ENCODE results near the gene CREBZF.
A peak's percentile ranks its signal among the peaks of the same experiment; 100 is the strongest.

CREBZF gene

DNA sequence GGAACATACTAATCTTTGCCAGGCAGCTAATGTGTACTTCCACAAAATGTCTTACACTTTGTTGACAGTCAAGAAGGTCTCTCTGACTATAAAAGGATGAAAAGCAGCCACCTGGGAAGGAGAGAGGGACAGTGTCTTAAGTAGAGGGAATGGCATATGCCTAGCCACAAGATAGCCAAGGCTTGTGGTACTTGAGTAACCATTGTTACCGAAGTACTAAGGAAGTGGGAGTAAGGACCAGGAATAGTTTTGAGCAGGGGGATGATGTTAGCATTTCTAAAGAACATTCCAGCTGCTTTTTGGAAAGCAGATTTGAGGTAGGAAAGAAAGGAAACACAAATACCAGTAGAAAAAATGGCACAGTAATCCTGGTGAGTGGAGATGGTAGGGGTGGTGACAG lies 13.8 kb downstream of the CREBZF start:
- Histone ChIP-seq H3K36me3 (ENCODE audit: insufficient read depth, low read length) (peaks cover 28% of the 10 kb centered on the region), H3K9ac (ENCODE audit: low read depth, low read length) (no peak overlapping the region), H3K4me3 (ENCODE audit: low read length) (no peak overlapping the region), H3K4me1 (ENCODE audit: insufficient read depth, low read length) (peaks cover 5% of the 10 kb centered on the region; the same call in 1 of the 2 replicates), H3K9me3 (ENCODE audit: insufficient read depth, low read depth, low read length) (no peaks in the 10 kb centered on the region), H3K27ac (ENCODE audit: low read depth, low read length) (no peak overlapping the region), H3K27me3 (ENCODE audit: insufficient read depth, low read length) (no peaks in the 10 kb centered on the region)
- 81% methylated on average over 1 of the region's 1 CpG for WGBS

- Histone ChIP-seq H3K36me3 (ENCODE audit: insufficient read depth, low read length) (no peaks in the 10 kb centered on the region; the same call in 1 of the 2 replicates), H3K27me3 (ENCODE audit: insufficient read depth, low read length) (no peaks in the 10 kb centered on the region), H3K4me3 (ENCODE audit: low read length) (peak within 1 kb of the TSS; percentile 81), H3K9me3 (ENCODE audit: insufficient read depth, low read depth, low read length) (no peaks in the 10 kb centered on the region), H3K4me1 (ENCODE audit: insufficient read depth, low read length) (peaks cover 5% of the 10 kb centered on the region; the same call in 1 of the 2 replicates), H3K9ac (ENCODE audit: low read depth, low read length) (peak within 1 kb of the TSS; percentile 68), H3K27ac (ENCODE audit: low read depth, low read length) (peak within 1 kb of the TSS; percentile 65)
- WGBS = 1% methylated on average over 33 of the region's 33 CpGs
These were observed 17.2 kb downstream of the CREBZF start, which contains the start of gene TMEM126A for GRCh38 chr11:85647604-85648299. Gene TMEM126A (plus strand): TSS chr11:85647967. CDS start chr11:85650256, 2,289 bp downstream.

GRCh38 chr11:85647078-85647477 lies 17.9 kb downstream of the CREBZF start:
- Histone ChIP-seq H3K27me3 (ENCODE audit: insufficient read depth, low read length) (no peaks in the 10 kb centered on the region), H3K27ac (ENCODE audit: low read depth, low read length) (peak overlapping the region; percentile 65)
- 85% methylated on average over 2 of the region's 2 CpGs for WGBS

GRCh38 chr11:85643191-85643614 lies 21.7 kb downstream of the CREBZF start:
- H3K4me3 ChIP-seq (ENCODE audit: low read length) = no peak overlapping the region
- no peak overlapping the region for H3K9ac ChIP-seq (ENCODE audit: low read depth, low read length)
- no peak overlapping the region for H3K27ac ChIP-seq (ENCODE audit: low read depth, low read length)
- 82% methylated on average over 2 of the region's 2 CpGs for WGBS
- no peaks in the 10 kb centered on the region for H3K4me1 ChIP-seq (ENCODE audit: insufficient read depth, low read length)
- H3K36me3 ChIP-seq (ENCODE audit: insufficient read depth, low read length) = peaks cover 3% of the 10 kb centered on the region
- no peaks in the 10 kb centered on the region for H3K9me3 ChIP-seq (ENCODE audit: insufficient read depth, low read depth, low read length)
- H3K27me3 ChIP-seq (ENCODE audit: insufficient read depth, low read length) = 0 out of 2 replicates have a peak, but pooled peaks cover 3% of the 10 kb centered on the region

More at GRCh38 chr11:85647078-85647477, 17.9 kb downstream of the CREBZF start:
- H3K36me3 ChIP-seq (ENCODE audit: insufficient read depth, low read length) = no peaks in the 10 kb centered on the region; the same call in 1 of the 2 replicates
- peak overlapping the region; percentile 81 for H3K4me3 ChIP-seq (ENCODE audit: low read length)
- H3K9ac ChIP-seq (ENCODE audit: low read depth, low read length) = peak overlapping the region; percentile 68
- H3K4me1 ChIP-seq (ENCODE audit: insufficient read depth, low read length) = peaks cover 5% of the 10 kb centered on the region; the same call in 1 of the 2 replicates
- no peaks in the 10 kb centered on the region for H3K9me3 ChIP-seq (ENCODE audit: insufficient read depth, low read depth, low read length)

- H3K9ac ChIP-seq (ENCODE audit: low read depth, low read length) = no peak overlapping the region
- H3K36me3 ChIP-seq (ENCODE audit: insufficient read depth, low read length) = peaks cover 72% of the 10 kb centered on the region
- H3K27ac ChIP-seq (ENCODE audit: low read depth, low read length) = no peak overlapping the region
- H3K27me3 ChIP-seq (ENCODE audit: insufficient read depth, low read length) = no peaks in the 10 kb centered on the region
- peaks cover 3% of the 10 kb centered on the region; the same call in 1 of the 2 replicates for H3K4me1 ChIP-seq (ENCODE audit: insufficient read depth, low read length)
- WGBS = 100% methylated on average over 3 of the region's 3 CpGs
- H3K4me3 ChIP-seq (ENCODE audit: low read length) = no peak overlapping the region
- no peaks in the 10 kb centered on the region for H3K9me3 ChIP-seq (ENCODE audit: insufficient read depth, low read depth, low read length)
These were observed 30.2 kb downstream of the CREBZF start for GRCh38 chr11:85634747-85635146.

- under 1% methylated on average over 12 of the region's 13 CpGs for WGBS
- H3K9ac ChIP-seq (ENCODE audit: low read depth, low read length) = peak overlapping the region; percentile 82
- H3K4me1 ChIP-seq (ENCODE audit: insufficient read depth, low read length) = peaks cover 14% of the 10 kb centered on the region
- H3K27ac ChIP-seq (ENCODE audit: low read depth, low read length) = 0 out of 2 replicates have a peak overlapping the region, but pooled peaks have one; percentile 0
- peaks cover 29% of the 10 kb centered on the region for H3K36me3 ChIP-seq (ENCODE audit: insufficient read depth, low read length)
- no peaks in the 10 kb centered on the region for H3K27me3 ChIP-seq (ENCODE audit: insufficient read depth, low read length)
- H3K4me3 ChIP-seq (ENCODE audit: low read length) = peak overlapping the region; percentile 92
- no peaks in the 10 kb centered on the region for H3K9me3 ChIP-seq (ENCODE audit: insufficient read depth, low read depth, low read length)
These were observed 36.1 kb downstream of the CREBZF start for GRCh38 chr11:85628771-85629341.

DNA sequence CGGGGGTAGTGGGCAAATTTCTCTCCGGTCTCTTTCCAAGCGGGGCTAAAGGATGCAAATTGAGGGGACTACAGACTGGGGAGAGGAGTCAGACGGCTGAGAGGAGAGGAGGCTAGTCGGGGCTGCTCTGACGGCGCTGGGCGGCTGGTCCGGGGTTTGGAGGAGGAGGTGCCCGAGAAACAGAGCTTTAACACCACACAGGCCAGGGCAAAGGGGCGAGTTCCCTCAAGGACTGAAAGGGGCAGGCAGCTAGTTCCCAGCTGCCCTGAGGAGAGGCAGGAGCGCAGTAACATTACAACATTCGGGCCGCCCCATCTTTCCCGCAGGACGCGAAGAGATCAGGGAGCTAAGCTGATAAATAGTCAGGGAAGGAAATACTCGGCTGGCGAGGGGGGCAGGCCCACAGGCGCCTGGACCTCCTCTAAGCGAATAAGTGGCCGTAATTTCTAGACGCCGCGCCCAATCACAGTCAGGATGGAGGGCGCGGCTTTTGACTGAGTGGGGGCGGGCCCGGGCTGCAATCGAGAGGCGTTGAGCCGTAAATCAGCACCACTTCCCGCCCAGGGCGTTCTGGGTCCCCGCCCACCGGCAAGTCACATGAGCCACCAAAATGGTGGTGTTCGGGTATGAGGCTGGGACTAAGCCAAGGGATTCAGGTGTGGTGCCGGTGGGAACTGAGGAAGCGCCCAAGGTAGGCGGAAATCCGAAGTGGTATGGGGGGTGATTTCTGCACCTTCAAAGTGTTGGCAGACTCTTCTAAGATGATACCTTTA lies 36.7 kb downstream of the CREBZF start, which contains the start of gene TMEM126B:
Gene TMEM126B (plus strand): TSS at position 596 of the 773 bp plus-strand sequence. CDS start 15 bp downstream, at position 611.
- Histone ChIP-seq H3K9ac (ENCODE audit: low read depth, low read length) (peak within 1 kb of the TSS; percentile 82), H3K9me3 (ENCODE audit: insufficient read depth, low read depth, low read length) (no peaks in the 10 kb centered on the region), H3K4me1 (ENCODE audit: insufficient read depth, low read length) (peaks cover 14% of the 10 kb centered on the region), H3K36me3 (ENCODE audit: insufficient read depth, low read length) (peaks cover 28% of the 10 kb centered on the region), H3K27me3 (ENCODE audit: insufficient read depth, low read length) (no peaks in the 10 kb centered on the region), H3K4me3 (ENCODE audit: low read length) (peak within 1 kb of the TSS; percentile 92), H3K27ac (ENCODE audit: low read depth, low read length) (peak within 1 kb of the TSS; percentile 77; the same call in 1 of the 2 replicates)
- under 1% methylated on average over 41 of the region's 41 CpGs for WGBS

- Histone ChIP-seq H3K4me1 (ENCODE audit: insufficient read depth, low read length) (peaks cover 14% of the 10 kb centered on the region), H3K27me3 (ENCODE audit: insufficient read depth, low read length) (no peaks in the 10 kb centered on the region), H3K27ac (ENCODE audit: low read depth, low read length) (peak within 1 kb of the TSS; percentile 77; the same call in 1 of the 2 replicates), H3K9me3 (ENCODE audit: insufficient read depth, low read depth, low read length) (no peaks in the 10 kb centered on the region), H3K4me3 (ENCODE audit: low read length) (peak within 1 kb of the TSS; percentile 92), H3K9ac (ENCODE audit: low read depth, low read length) (peak within 1 kb of the TSS; percentile 69), H3K36me3 (ENCODE audit: insufficient read depth, low read length) (peaks cover 27% of the 10 kb centered on the region)
- 4% methylated on average over 23 of the region's 23 CpGs for WGBS
These were observed 37.5 kb downstream of the CREBZF start, which contains the start of gene DLG2 for GRCh38 chr11:85627332-85627997. Gene DLG2 (minus strand): TSS chr11:85627344.

DNA sequence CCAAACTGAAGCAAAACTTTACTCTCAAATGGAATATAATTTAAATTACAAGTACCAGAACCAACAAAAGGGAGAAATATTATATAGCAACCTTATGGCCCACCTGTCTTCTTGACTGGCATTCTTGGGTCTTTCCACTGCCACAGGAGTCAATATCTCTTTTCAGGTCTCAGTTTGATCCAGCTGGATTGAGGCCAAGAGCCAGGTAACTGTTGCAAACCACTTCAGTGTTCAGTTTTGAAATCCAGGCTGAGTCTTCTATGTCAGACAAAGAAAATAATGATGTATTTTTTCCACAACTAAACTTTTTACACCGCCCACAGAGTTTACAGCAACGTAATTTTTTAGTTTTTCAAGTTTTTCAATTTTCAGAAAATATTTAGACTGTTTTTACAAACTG lies 38.4 kb downstream of the CREBZF start:
- WGBS = 50% methylated on average over 1 of the region's 2 CpGs
- H3K4me1 ChIP-seq (ENCODE audit: insufficient read depth, low read length) = peaks cover 14% of the 10 kb centered on the region
- H3K27me3 ChIP-seq (ENCODE audit: insufficient read depth, low read length) = no peaks in the 10 kb centered on the region
- H3K9ac ChIP-seq (ENCODE audit: low read depth, low read length) = no peak overlapping the region
- no peaks in the 10 kb centered on the region for H3K9me3 ChIP-seq (ENCODE audit: insufficient read depth, low read depth, low read length)
- peak overlapping the region; percentile 92 for H3K4me3 ChIP-seq (ENCODE audit: low read length)
- H3K27ac ChIP-seq (ENCODE audit: low read depth, low read length) = no peak overlapping the region
- peaks cover 17% of the 10 kb centered on the region for H3K36me3 ChIP-seq (ENCODE audit: insufficient read depth, low read length)

- Histone ChIP-seq H3K27ac (ENCODE audit: low read depth, low read length) (no peak overlapping the region), H3K9me3 (ENCODE audit: insufficient read depth, low read depth, low read length) (no peaks in the 10 kb centered on the region), H3K36me3 (ENCODE audit: insufficient read depth, low read length) (no peaks in the 10 kb centered on the region), H3K9ac (ENCODE audit: low read depth, low read length) (no peak overlapping the region), H3K4me1 (ENCODE audit: insufficient read depth, low read length) (no peaks in the 10 kb centered on the region), H3K27me3 (ENCODE audit: insufficient read depth, low read length) (no peaks in the 10 kb centered on the region), H3K4me3 (ENCODE audit: low read length) (no peak overlapping the region)
- WGBS = 100% methylated on average over 3 of the region's 3 CpGs
These were observed 44.7 kb downstream of the CREBZF start for GRCh38 chr11:85620256-85620655.
